NCI-H82 treated with DMSO at 0.1 percent for 48 hours (cell line): ENCODE measurements around the gene PLK3.
"Not testable (repeated sequence)": the region's sequence is repeated elsewhere in the genome, so short reads cannot be mapped to it uniquely, and the experiment has no call there.

Source experiments
- DNase-seq: peaks from one replicate; lab custom pipeline; 2025; ENCODE audit not compliant: unreplicated experiment; lab: John Stamatoyannopoulos, UW

PLK3 gene

DNA sequence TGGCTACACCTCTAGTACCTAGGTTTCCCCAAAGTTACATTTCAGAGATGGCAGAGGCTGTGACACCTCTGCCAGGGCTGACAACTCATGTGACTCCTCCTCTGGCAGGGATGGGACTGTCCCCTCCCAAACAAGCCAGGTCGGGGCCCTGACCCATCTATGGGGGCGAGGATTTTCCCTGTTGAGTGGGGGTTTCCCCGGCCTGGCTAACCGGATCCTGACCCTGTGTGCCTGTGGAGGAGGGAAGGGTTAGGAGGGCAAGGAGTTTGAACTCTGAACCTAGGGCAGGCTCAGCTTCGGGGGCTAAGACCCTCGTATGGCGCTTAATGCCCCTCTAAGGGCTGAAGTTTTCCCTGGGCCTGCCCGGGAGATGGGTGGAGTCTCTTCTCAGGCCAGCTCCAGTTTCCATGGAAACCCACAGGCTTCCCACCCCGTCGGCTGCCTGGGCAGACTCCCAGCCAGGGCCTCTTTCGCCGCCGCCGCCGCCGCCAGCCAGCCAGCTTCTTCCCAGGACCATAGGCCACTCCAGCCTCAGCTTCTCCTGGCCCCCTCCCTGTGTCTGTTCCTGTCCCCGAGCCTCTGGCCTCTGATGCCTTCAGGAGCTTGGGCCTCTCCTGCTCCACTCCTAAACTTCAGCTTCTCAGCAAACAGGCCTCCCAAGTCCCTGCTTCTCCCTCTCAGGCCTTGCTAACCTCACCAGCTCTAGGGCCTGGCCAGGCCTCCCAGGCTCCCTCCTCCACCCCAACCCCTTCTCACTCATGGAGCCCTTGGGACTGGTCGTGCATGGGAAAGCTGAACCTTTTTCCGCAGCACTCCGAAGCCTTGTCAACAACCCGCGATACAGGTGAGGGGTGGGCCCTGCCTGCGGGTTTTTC is 8.1 kb downstream of the PLK3 start, which contains the start of gene BTBD19:
BTBD19 (plus strand) TSS at position 461 of the 875 bp plus-strand sequence; CDS start at position 759, 298 bp downstream.
- DNase-seq: no peak

- no peak for DNase-seq
These were observed 9.1 kb downstream of the PLK3 start for GRCh38 chr1:44808938-44809917.

GRCh38 chr1:44810101-44810761 is 10.1 kb downstream of the PLK3 start:
- no peak for DNase-seq

GRCh38 chr1:44810762-44811105 is 10.6 kb downstream of the PLK3 start:
- DNase-seq: not testable (repeated sequence)

GRCh38 chr1:44811234-44811633 is 11.1 kb downstream of the PLK3 start:
- no peak for DNase-seq

DNA sequence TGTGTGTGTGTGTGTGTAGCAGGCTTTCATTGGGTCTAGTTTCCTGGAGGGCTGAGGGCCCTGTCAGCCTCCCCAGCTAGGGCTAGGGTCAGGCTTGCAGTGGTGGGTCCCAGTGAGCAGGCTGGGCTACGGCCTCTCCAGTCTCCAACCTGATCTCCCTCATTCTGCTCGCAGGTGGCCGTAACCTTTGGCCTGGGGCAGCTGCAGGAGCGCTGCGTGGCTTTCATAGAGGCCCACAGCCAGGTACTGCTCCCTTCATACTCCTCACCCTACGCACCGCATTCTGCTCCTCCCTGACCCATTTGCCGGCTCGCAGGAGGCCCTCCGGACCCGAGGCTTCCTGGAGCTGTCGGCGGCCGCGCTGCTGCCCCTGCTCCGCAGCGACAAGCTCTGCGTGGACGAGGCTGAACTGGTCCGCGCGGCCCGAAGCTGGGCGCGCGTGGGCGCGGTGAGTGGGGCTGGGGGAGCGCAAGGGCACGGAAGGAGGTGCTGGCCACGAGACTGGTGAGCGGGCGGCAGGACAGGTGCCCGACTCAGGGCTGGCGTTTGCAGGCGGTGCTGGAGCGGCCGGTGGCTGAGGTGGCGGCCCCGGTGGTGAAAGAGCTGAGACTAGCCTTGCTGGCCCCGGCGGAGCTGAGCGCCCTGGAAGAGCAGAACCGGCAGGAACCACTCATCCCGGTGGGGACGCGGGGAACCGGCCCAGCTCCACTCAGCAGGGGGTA is 12.8 kb downstream of the PLK3 start:
- DNase-seq: no peak

- DNase-seq: not testable (repeated sequence)
These were observed 15.7 kb downstream of the PLK3 start for GRCh38 chr1:44815926-44816325.

GRCh38 chr1:44817307-44817706 is 17.1 kb downstream of the PLK3 start:
- no peak for DNase-seq

DNA sequence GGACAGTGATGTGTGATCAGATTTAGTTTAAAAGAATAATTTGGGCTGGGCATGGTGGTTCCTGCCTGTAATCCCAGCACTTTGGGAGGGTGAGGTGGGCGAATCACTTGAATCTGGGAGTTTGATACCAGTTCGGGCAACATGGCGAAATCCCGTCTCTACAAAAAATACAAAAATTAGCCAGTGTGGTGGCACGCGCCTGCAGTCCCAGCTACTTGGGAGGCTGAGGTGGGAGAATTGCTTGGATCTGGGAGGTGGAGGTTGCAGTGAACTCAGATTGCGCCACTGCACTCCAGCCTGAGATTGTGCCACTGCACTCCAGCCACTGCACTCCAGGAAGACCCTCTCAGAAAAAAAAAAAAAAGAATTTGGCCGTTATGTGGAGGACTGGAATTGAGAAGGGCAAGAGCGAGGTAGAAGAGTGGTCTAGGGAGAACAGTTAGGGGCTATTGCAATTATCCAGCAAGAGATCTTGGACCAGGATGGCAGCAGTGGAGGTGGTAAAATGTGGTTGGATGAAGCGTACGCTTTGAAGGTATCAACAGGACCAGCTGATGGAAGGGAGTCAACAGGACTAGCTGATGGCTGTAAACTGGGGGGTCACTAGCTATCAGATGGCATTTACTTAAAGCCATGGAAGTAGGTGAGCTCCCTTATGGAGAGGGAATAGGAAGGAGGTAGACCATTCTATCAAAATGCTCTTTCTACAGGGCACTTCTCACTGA is 17.8 kb downstream of the PLK3 start:
- no peak for DNase-seq

- DNase-seq: peak; percentile 70
These were observed 19.0 kb downstream of the PLK3 start for GRCh38 chr1:44819196-44819607.

DNA sequence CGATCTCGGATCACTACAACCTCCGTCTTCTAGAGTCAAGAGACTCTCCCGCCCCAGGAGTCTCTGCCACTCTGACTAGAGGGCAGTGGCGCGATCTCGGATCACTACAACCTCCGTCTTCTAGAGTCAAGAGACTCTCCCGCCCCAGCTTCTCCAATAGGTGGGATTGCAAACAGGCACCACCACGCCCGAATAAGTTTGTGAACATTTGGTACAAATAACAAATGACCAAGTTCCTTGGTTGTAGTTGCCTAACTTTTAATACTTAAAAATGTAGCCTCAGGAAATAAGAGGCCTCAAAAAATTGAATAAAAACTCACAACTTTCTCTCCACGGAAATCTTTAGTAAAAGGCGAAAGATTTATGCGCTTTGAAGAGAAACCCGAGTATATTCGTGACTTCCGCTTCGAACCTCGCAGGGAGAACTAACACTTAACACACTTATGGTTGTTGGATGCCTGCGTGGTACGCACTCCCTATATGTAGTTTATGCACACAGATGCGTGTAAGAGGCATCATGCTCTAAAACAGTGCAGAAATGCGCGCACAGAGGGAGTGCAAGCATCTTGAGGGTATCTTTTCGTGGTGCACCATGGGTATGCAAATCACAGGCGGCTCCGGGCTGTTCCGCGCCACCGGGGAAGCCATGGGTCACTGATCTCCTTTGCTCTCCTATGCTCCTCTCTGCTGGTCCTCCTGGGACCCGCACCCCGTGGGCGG is 19.6 kb downstream of the PLK3 start:
- peak; percentile 91 for DNase-seq

- DNase-seq: no peak
These were observed 20.4 kb downstream of the PLK3 start for GRCh38 chr1:44820328-44821239.

DNA sequence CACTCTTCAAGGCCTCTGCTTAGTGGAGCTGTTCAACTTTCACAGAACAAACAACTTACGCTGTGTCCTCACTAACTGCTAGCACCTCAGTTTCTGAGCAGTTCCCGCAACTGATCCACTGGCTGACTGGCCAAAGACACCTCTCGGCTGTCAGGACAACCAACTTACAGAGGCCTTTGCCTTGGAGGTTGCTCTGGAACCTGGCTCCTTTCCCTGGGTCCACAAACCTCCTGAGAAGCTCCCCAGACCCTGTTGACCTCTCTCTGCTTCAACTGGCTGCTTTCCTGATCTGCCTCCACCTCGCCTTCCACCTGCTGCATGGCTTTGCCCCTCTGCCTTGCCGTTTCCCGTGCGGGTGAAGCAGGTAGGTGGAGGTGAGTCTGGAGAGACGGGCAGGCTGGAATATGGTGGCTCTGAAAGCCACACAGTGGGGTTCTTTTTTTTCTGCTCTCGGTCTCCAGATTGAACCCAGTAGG is 21.1 kb downstream of the PLK3 start:
- DNase-seq: no peak

GRCh38 chr1:44822131-44822701 is 22.0 kb downstream of the PLK3 start:
- no peak for DNase-seq

- no peak for DNase-seq
These were observed 22.8 kb downstream of the PLK3 start for GRCh38 chr1:44822981-44823451.

- DNase-seq: not testable (repeated sequence)
These were observed 24.2 kb downstream of the PLK3 start for GRCh38 chr1:44824392-44824791.

DNA sequence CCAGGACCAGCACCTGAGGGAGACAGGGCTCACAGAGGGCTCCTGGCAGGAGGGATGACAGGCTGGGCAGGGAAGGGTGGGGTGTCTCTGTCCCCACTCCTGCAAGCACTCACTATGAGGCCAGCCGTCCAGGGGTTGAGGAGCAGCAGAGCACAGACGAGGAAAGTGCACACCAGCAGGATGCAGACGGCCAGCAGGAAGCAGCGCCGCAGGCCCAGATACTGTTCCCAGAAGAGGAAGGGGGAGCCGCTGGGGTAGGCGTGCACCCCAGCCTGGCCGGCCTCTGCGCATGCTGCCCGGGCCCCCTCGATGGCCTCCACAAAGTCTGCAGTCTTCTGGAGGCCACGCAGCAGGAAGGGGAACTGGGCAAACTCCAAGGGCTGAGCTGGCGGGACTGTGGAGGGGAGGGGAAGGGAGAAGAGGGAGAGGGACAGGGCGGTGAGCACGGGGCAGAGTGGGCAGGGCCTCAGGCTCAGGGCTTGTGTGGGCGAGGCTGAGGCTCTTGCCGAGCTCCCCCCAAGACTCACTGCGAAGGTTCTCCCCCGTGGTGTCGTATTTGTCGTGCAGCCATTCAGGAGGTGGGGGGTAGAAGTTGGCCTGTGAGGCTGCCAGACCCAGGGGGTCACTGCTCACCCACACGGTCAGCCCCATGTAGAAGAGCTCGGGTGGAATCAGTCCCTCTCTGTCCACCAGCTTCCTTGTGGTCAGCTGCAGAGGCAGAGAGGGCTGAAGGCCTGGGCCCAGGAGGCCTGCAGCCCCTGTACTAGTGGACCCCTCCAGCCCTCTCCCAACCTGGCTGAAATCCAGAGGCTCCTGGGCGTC is 26.4 kb downstream of the PLK3 start:
- no peak for DNase-seq
